ENCODE results near the gene FOXS1. TPM values are rescaled to one million over a fixed set of nuclear protein-coding genes. Genes with fewer than 3 reads are reported as not detected.

Gene FOXS1
- total RNA-seq, 1 experiment from 2014 or later: not detected

DNA sequence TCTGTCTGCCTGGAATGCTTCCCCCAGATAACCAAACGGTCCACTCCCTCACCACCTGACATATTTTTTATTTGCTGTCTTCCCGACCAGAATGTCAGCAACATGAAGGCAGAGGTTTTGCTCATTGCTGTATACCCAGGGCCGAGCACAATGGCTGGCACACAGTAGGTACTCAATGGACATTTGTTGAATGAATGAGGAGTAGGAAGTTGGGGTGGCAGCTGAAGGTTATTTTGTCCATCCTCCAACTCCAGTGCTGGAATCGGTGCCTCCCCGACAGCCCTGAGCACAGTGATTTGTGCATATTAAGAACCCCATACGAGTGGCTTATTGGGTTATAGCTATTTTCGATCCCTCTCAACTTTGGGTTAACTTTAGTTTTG lies 14.6 kb upstream of the FOXS1 start:
- Histone ChIP-seq H3K9ac (ENCODE audit: low read length) (no peak overlapping the region), H3K27me3 (ENCODE audit: low read length) (peaks cover 25% of the 10 kb centered on the region), H4K20me1 (ENCODE audit: low read length) (no peaks in the 10 kb centered on the region), H3F3A (ENCODE audit: low read length, unreplicated experiment) (no peaks in the 10 kb centered on the region), H3K4me2 (ENCODE audit: low read length) (no peak overlapping the region), H3K79me2 (ENCODE audit: low read length) (no peaks in the 10 kb centered on the region), H2AFZ (ENCODE audit: low read length) (no peak overlapping the region), H3K36me3 (ENCODE audit: low read depth, low read length) (no peaks in the 10 kb centered on the region), H3K9me3 (ENCODE audit: low read length) (no peaks in the 10 kb centered on the region), H3K9me2 (replicated peaks; ENCODE audit: low read length) (no peaks in the 10 kb centered on the region), H3K4me1 (ENCODE audit: insufficient read depth, low read length) (peaks cover 6% of the 10 kb centered on the region), H3K4me3 (ENCODE audit: low read length) (no peak overlapping the region), H3K27ac (ENCODE audit: low read length) (no peak overlapping the region)
- ATAC-seq (no peak), DNase-seq (no peak)
- no TSS peak for BruUV-seq (replicated peaks)
- no peak for TF ChIP-seq EZH2phosphoT487 (IDR thresholded peaks at IDR 0.05; ENCODE audit: borderline replicate concordance, low read length)
- no peak for TF ChIP-seq EZH2 (IDR thresholded peaks at IDR 0.05; ENCODE audit: low read length, unreplicated experiment)
- TF ChIP-seq, protein P1, sequence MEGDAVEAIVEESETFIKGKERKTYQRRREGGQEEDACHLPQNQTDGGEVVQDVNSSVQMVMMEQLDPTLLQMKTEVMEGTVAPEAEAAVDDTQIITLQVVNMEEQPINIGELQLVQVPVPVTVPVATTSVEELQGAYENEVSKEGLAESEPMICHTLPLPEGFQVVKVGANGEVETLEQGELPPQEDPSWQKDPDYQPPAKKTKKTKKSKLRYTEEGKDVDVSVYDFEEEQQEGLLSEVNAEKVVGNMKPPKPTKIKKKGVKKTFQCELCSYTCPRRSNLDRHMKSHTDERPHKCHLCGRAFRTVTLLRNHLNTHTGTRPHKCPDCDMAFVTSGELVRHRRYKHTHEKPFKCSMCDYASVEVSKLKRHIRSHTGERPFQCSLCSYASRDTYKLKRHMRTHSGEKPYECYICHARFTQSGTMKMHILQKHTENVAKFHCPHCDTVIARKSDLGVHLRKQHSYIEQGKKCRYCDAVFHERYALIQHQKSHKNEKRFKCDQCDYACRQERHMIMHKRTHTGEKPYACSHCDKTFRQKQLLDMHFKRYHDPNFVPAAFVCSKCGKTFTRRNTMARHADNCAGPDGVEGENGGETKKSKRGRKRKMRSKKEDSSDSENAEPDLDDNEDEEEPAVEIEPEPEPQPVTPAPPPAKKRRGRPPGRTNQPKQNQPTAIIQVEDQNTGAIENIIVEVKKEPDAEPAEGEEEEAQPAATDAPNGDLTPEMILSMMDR (conservative IDR thresholded peaks at IDR 0.05; ENCODE audit: low read depth, low read length): no peak
- intact Hi-C loops (cut with micrococcal nuclease): no loop called here
- POLR2A ChIA-PET (ENCODE audit: unreplicated experiment): interaction anchor here (0.7 kb wide), 1 partner anchor 14 kb away, joined by 3 read pairs; no protein-coding TSS in a partner anchor
- CTCF ChIA-PET: no interaction called here

DNA sequence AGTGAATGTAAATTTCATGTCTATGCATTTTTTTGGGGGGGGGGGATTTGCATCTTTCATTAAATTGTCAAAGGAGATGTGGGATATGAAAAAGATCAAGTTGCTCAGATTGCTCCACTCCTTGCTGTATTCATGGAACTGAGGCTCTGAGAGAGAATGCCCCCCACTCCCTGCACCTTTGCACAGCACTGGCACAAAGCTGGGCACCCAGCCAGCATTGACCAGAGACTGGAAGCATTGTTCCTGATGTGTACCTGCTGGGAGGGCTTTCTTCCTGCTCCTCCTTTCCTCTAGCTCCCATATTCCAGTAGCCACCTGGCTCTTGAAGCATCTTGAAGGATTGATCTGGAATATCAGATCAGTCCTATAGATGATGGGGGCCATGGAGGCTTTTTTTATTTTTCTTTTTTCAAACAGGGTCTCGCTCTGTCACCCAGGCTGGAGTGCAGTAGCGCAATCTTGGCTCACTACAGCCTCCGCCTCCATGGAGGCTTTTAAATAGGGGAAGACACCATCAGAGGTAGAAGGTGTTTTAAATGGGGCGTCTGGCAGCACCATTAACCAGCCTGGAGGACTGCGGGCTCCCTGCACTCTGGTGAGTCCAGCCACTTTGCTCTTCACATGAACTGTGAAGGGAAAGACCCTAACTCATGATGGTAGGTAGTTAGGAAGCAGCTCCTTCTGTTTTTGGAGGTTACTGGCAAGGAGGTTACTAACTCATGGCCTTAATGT lies 14.0 kb upstream of the FOXS1 start:
- Histone ChIP-seq H3K9me3 (ENCODE audit: low read length) (no peaks in the 10 kb centered on the region), H4K20me1 (ENCODE audit: low read length) (no peaks in the 10 kb centered on the region), H3K4me3 (ENCODE audit: low read length) (no peak overlapping the region), H3K9me2 (replicated peaks; ENCODE audit: low read length) (no peaks in the 10 kb centered on the region), H2AFZ (ENCODE audit: low read length) (no peak overlapping the region), H3K36me3 (ENCODE audit: low read depth, low read length) (no peaks in the 10 kb centered on the region), H3K79me2 (ENCODE audit: low read length) (no peaks in the 10 kb centered on the region), H3K27ac (ENCODE audit: low read length) (no peak overlapping the region), H3K4me2 (ENCODE audit: low read length) (no peak overlapping the region), H3F3A (ENCODE audit: low read length, unreplicated experiment) (no peaks in the 10 kb centered on the region), H3K9ac (ENCODE audit: low read length) (no peak overlapping the region), H3K4me1 (ENCODE audit: insufficient read depth, low read length) (peaks cover 6% of the 10 kb centered on the region), H3K27me3 (ENCODE audit: low read length) (peaks cover 30% of the 10 kb centered on the region)
- DNase-seq (no peak), ATAC-seq (no peak)
- TF ChIP-seq, protein P1 (conservative IDR thresholded peaks at IDR 0.05; ENCODE audit: low read depth, low read length): no peak
- TF ChIP-seq EZH2 (IDR thresholded peaks at IDR 0.05; ENCODE audit: low read length, unreplicated experiment): no peak
- no peak for TF ChIP-seq EZH2phosphoT487 (IDR thresholded peaks at IDR 0.05; ENCODE audit: borderline replicate concordance, low read length)
- POLR2A ChIA-PET (ENCODE audit: unreplicated experiment): no interaction called here
- intact Hi-C loops (cut with micrococcal nuclease): no loop called here
- BruUV-seq (replicated peaks): no TSS peak
- CTCF ChIA-PET: no interaction called here

DNA sequence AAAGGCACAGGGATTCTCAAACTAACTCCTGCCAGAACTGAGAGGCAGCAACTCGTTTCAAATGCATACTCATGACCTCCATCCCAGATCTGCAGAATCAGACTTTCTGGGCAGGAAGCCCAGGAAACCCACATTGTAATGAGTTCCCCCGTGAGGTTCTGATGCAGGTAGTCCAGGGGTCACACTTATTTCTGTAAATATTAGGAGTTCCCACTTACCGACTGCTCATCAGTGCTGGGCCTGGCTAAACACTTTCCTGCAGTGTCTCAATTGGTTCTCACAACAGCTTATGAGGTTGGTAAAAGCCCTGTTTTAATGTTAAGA lies 13.3 kb upstream of the FOXS1 start:
- Histone ChIP-seq H3K4me3 (ENCODE audit: low read length) (no peak overlapping the region), H3K9me2 (replicated peaks; ENCODE audit: low read length) (no peaks in the 10 kb centered on the region), H4K20me1 (ENCODE audit: low read length) (no peaks in the 10 kb centered on the region), H3K27me3 (ENCODE audit: low read length) (peaks cover 32% of the 10 kb centered on the region), H2AFZ (ENCODE audit: low read length) (no peak overlapping the region), H3K9ac (ENCODE audit: low read length) (no peak overlapping the region), H3K79me2 (ENCODE audit: low read length) (no peaks in the 10 kb centered on the region), H3K4me1 (ENCODE audit: insufficient read depth, low read length) (peaks cover 6% of the 10 kb centered on the region), H3F3A (ENCODE audit: low read length, unreplicated experiment) (no peaks in the 10 kb centered on the region), H3K9me3 (ENCODE audit: low read length) (no peaks in the 10 kb centered on the region), H3K27ac (ENCODE audit: low read length) (no peak overlapping the region), H3K36me3 (ENCODE audit: low read depth, low read length) (no peaks in the 10 kb centered on the region), H3K4me2 (ENCODE audit: low read length) (no peak overlapping the region)
- POLR2A ChIA-PET (ENCODE audit: unreplicated experiment): no interaction called here
- CTCF ChIA-PET: no interaction called here
- intact Hi-C loops (cut with micrococcal nuclease): no loop called here
- BruUV-seq (replicated peaks): no TSS peak
- DNase-seq: no peak
- TF ChIP-seq, protein P1 (conservative IDR thresholded peaks at IDR 0.05; ENCODE audit: low read depth, low read length): no peak
- TF ChIP-seq EZH2phosphoT487 (IDR thresholded peaks at IDR 0.05; ENCODE audit: borderline replicate concordance, low read length): no peak
- no peak for ATAC-seq
